ENCODE results near the gene CDKN2B.

- TF ChIP-seq CTCF (conservative IDR thresholded peaks at IDR 0.05; ENCODE audit: low read depth in 2 of 2) (no peak; a peak in 1 of 4 replicates), POLR2AphosphoS5 (IDR thresholded peaks at IDR 0.05; ENCODE audit: low read depth) (no peak), REST (IDR thresholded peaks at IDR 0.05; ENCODE audit: unreplicated experiment) (no peak), ZNF331 (CRISPR knock-in tag; IDR thresholded peaks at IDR 0.05; ENCODE audit: low read depth) (no peak), CREB1 (CRISPR knock-in tag; IDR thresholded peaks at IDR 0.05; ENCODE audit: low read depth) (no peak; the same call in 1 of the 2 replicates), EZH2 (IDR thresholded peaks at IDR 0.05; ENCODE audit: low read depth, unreplicated experiment) (peak; percentile 96), ZNF114 (CRISPR knock-in tag; IDR thresholded peaks at IDR 0.05) (no peak), EZH2phosphoT487 (IDR thresholded peaks at IDR 0.05; ENCODE audit: unreplicated experiment) (no peak), JUNB (IDR thresholded peaks at IDR 0.05; ENCODE audit: unreplicated experiment) (no peak), NANOG (IDR thresholded peaks at IDR 0.05; ENCODE audit: borderline replicate concordance) (no peak)
Observed at GRCh38 chr9:21994556-21995005, 14.5 kb downstream of the CDKN2B start, which contains the start of gene CDKN2B-AS1.
